ENCODE measurements around the gene SNCAIP.

The SNCAIP gene

GRCh38 chr5:122415030-122415800 lies 103.2 kb downstream of the SNCAIP start:
- Histone ChIP-seq H3K23ac (ENCODE audit: low read depth, low read length, poor library complexity) (no peak overlapping the region), H3K79me1 (ENCODE audit: low read depth, low read length) (no peaks in the 10 kb centered on the region), H2AK5ac (ENCODE audit: low read depth, low read length) (no peak overlapping the region), H3K4me3 (ENCODE audit: low read length in 2 of 2) (no peak overlapping the region), H3K18ac (ENCODE audit: low read length) (no peak overlapping the region), H3K9ac (ENCODE audit: low read depth, low read length, poor library complexity) (no peak overlapping the region), H2BK15ac (ENCODE audit: low read length) (no peak overlapping the region), H2BK12ac (ENCODE audit: low read length) (no peak overlapping the region), H3K9me3 (replicated peaks in 1 of 2; ENCODE audit: control insufficient read depth in 2 of 2, insufficient read depth in 1 of 2, low read depth in 1 of 2, low read length in 2 of 2) (no peaks in the 10 kb centered on the region), H3K14ac (ENCODE audit: low read length) (no peak overlapping the region), H3K4me1 (ENCODE audit: control insufficient read depth in 2 of 2, insufficient read depth in 1 of 2, low read depth in 1 of 2, low read length in 2 of 2) (peaks cover 0 to 10% of the 10 kb centered on the region in 2 donors), H4K91ac (ENCODE audit: low read depth, low read length, poor library complexity) (no peak overlapping the region), H3K4ac (ENCODE audit: low read length) (no peak overlapping the region), H3K27ac (replicated peaks; ENCODE audit: low read length) (no peak overlapping the region), H2BK120ac (ENCODE audit: low read depth, low read length) (no peak overlapping the region), H3K4me2 (ENCODE audit: insufficient read depth, low read length, poor library complexity, severe bottlenecking) (no peak overlapping the region), H2BK5ac (ENCODE audit: low read length) (no peak overlapping the region), H4K8ac (ENCODE audit: low read depth, low read length) (no peak overlapping the region), H3K36me3 (replicated peaks in 1 of 2; ENCODE audit: control insufficient read depth in 2 of 2, insufficient read depth in 2 of 2, low read length in 2 of 2) (no peaks in the 10 kb centered on the region), H2AFZ (ENCODE audit: low read length) (peak overlapping the region; percentile 65), H3K27me3 (ENCODE audit: control insufficient read depth in 3 of 3, insufficient read depth in 3 of 3, low read depth in 1 of 3, low read length in 3 of 3) (no peaks in the 10 kb centered on the region)
- peak; percentile 53 for DNase-seq (ENCODE audit: low spot score)
- WGBS, 2 donors (ENCODE audit: extremely low coverage in 2 of 2, insufficient read length in 2 of 2, insufficient replicate concordance in 1 of 2), result no CpG with 5 or more reads among the region's 7 CpGs

- Histone ChIP-seq H3K18ac (ENCODE audit: low read length) (no peak overlapping the region), H4K91ac (ENCODE audit: low read depth, low read length, poor library complexity) (no peak overlapping the region), H3K36me3 (replicated peaks in 1 of 2; ENCODE audit: control insufficient read depth in 2 of 2, insufficient read depth in 2 of 2, low read length in 2 of 2) (no peaks in the 10 kb centered on the region), H2BK5ac (ENCODE audit: low read length) (no peak overlapping the region), H4K8ac (ENCODE audit: low read depth, low read length) (no peak overlapping the region), H2BK12ac (ENCODE audit: low read length) (no peak overlapping the region), H3K9me3 (replicated peaks in 1 of 2; ENCODE audit: control insufficient read depth in 2 of 2, insufficient read depth in 1 of 2, low read depth in 1 of 2, low read length in 2 of 2) (no peaks in the 10 kb centered on the region), H3K27me3 (ENCODE audit: control insufficient read depth in 3 of 3, insufficient read depth in 3 of 3, low read depth in 1 of 3, low read length in 3 of 3) (no peaks in the 10 kb centered on the region), H3K23ac (ENCODE audit: low read depth, low read length, poor library complexity) (no peak overlapping the region), H3K14ac (ENCODE audit: low read length) (no peak overlapping the region), H2AFZ (ENCODE audit: low read length) (no peak overlapping the region), H3K9ac (ENCODE audit: low read depth, low read length, poor library complexity) (no peak overlapping the region), H2BK120ac (ENCODE audit: low read depth, low read length) (no peak overlapping the region), H3K27ac (replicated peaks; ENCODE audit: low read length) (no peak overlapping the region), H3K79me1 (ENCODE audit: low read depth, low read length) (no peaks in the 10 kb centered on the region), H2BK15ac (ENCODE audit: low read length) (no peak overlapping the region), H3K4me1 (ENCODE audit: control insufficient read depth in 2 of 2, insufficient read depth in 1 of 2, low read depth in 1 of 2, low read length in 2 of 2) (peaks cover 0 to 10% of the 10 kb centered on the region in 2 donors), H3K4me3 (ENCODE audit: low read length in 2 of 2) (no peak overlapping the region), H3K4me2 (ENCODE audit: insufficient read depth, low read length, poor library complexity, severe bottlenecking) (no peak overlapping the region), H2AK5ac (ENCODE audit: low read depth, low read length) (no peak overlapping the region), H3K4ac (ENCODE audit: low read length) (no peak overlapping the region)
- DNase-seq (ENCODE audit: low spot score), result no peak
- no CpG with 5 or more reads among the region's 5 CpGs for WGBS, 2 donors (ENCODE audit: extremely low coverage in 2 of 2, insufficient read length in 2 of 2, insufficient replicate concordance in 1 of 2)
These were observed 103.7 kb downstream of the SNCAIP start for GRCh38 chr5:122415801-122416120.

GRCh38 chr5:122419142-122419894 lies 107.3 kb downstream of the SNCAIP start:
- H2AK5ac ChIP-seq (ENCODE audit: low read depth, low read length), result no peak overlapping the region
- no peak overlapping the region for H3K27ac ChIP-seq (replicated peaks; ENCODE audit: low read length)
- H3K36me3 ChIP-seq (replicated peaks in 1 of 2; ENCODE audit: control insufficient read depth in 2 of 2, insufficient read depth in 2 of 2, low read length in 2 of 2), result no peaks in the 10 kb centered on the region
- no peaks in the 10 kb centered on the region for H3K9me3 ChIP-seq (replicated peaks in 1 of 2; ENCODE audit: control insufficient read depth in 2 of 2, insufficient read depth in 1 of 2, low read depth in 1 of 2, low read length in 2 of 2)
- H2BK5ac ChIP-seq (ENCODE audit: low read length), result no peak overlapping the region
- H3K4me1 ChIP-seq (ENCODE audit: control insufficient read depth in 2 of 2, insufficient read depth in 1 of 2, low read depth in 1 of 2, low read length in 2 of 2), result peaks cover 1 to 13% of the 10 kb centered on the region in 2 donors
- no peak overlapping the region for H3K4me3 ChIP-seq (ENCODE audit: low read length in 2 of 2)
- no peak overlapping the region for H4K91ac ChIP-seq (ENCODE audit: low read depth, low read length, poor library complexity)
- no peak for DNase-seq (ENCODE audit: low spot score)
- H2BK15ac ChIP-seq (ENCODE audit: low read length), result no peak overlapping the region
- no peak overlapping the region for H2BK12ac ChIP-seq (ENCODE audit: low read length)
- H3K27me3 ChIP-seq (ENCODE audit: control insufficient read depth in 3 of 3, insufficient read depth in 3 of 3, low read depth in 1 of 3, low read length in 3 of 3), result no peaks in the 10 kb centered on the region
- H3K9ac ChIP-seq (ENCODE audit: low read depth, low read length, poor library complexity), result no peak overlapping the region
- H4K8ac ChIP-seq (ENCODE audit: low read depth, low read length), result no peak overlapping the region
- H3K4ac ChIP-seq (ENCODE audit: low read length), result no peak overlapping the region
- no peak overlapping the region for H3K4me2 ChIP-seq (ENCODE audit: insufficient read depth, low read length, poor library complexity, severe bottlenecking)
- WGBS, 2 donors (ENCODE audit: extremely low coverage in 2 of 2, insufficient read length in 2 of 2, insufficient replicate concordance in 1 of 2), result 100% methylated on average over 1 of the region's 3 CpGs; no CpG with 5 or more reads in 1 of the 2 donors
- H2BK120ac ChIP-seq (ENCODE audit: low read depth, low read length), result no peak overlapping the region
- no peak overlapping the region for H2AFZ ChIP-seq (ENCODE audit: low read length)
- no peak overlapping the region for H3K18ac ChIP-seq (ENCODE audit: low read length)
- H3K23ac ChIP-seq (ENCODE audit: low read depth, low read length, poor library complexity), result no peak overlapping the region
- no peaks in the 10 kb centered on the region for H3K79me1 ChIP-seq (ENCODE audit: low read depth, low read length)
- no peak overlapping the region for H3K14ac ChIP-seq (ENCODE audit: low read length)

- H3K36me3 ChIP-seq (replicated peaks in 1 of 2; ENCODE audit: control insufficient read depth in 2 of 2, insufficient read depth in 2 of 2, low read length in 2 of 2), result no peaks in the 10 kb centered on the region
- H3K4me1 ChIP-seq (ENCODE audit: control insufficient read depth in 2 of 2, insufficient read depth in 1 of 2, low read depth in 1 of 2, low read length in 2 of 2), result peaks cover 1 to 11% of the 10 kb centered on the region in 2 donors
- H2BK120ac ChIP-seq (ENCODE audit: low read depth, low read length), result no peak overlapping the region
- no peak overlapping the region for H3K23ac ChIP-seq (ENCODE audit: low read depth, low read length, poor library complexity)
- H3K18ac ChIP-seq (ENCODE audit: low read length), result no peak overlapping the region
- H3K9me3 ChIP-seq (replicated peaks in 1 of 2; ENCODE audit: control insufficient read depth in 2 of 2, insufficient read depth in 1 of 2, low read depth in 1 of 2, low read length in 2 of 2), result no peaks in the 10 kb centered on the region
- no peak overlapping the region for H2BK5ac ChIP-seq (ENCODE audit: low read length)
- no peak overlapping the region for H4K91ac ChIP-seq (ENCODE audit: low read depth, low read length, poor library complexity)
- no peak overlapping the region for H2AK5ac ChIP-seq (ENCODE audit: low read depth, low read length)
- H2AFZ ChIP-seq (ENCODE audit: low read length), result no peak overlapping the region
- H2BK15ac ChIP-seq (ENCODE audit: low read length), result no peak overlapping the region
- H3K4ac ChIP-seq (ENCODE audit: low read length), result no peak overlapping the region
- no peak overlapping the region for H3K4me3 ChIP-seq (ENCODE audit: low read length in 2 of 2)
- WGBS, 2 donors (ENCODE audit: extremely low coverage in 2 of 2, insufficient read length in 2 of 2, insufficient replicate concordance in 1 of 2), result no CpG with 5 or more reads among the region's 6 CpGs
- no peak overlapping the region for H4K8ac ChIP-seq (ENCODE audit: low read depth, low read length)
- no peak overlapping the region for H2BK12ac ChIP-seq (ENCODE audit: low read length)
- no peak overlapping the region for H3K4me2 ChIP-seq (ENCODE audit: insufficient read depth, low read length, poor library complexity, severe bottlenecking)
- no peak overlapping the region for H3K14ac ChIP-seq (ENCODE audit: low read length)
- H3K27ac ChIP-seq (replicated peaks; ENCODE audit: low read length), result no peak overlapping the region
- H3K9ac ChIP-seq (ENCODE audit: low read depth, low read length, poor library complexity), result no peak overlapping the region
- H3K27me3 ChIP-seq (ENCODE audit: control insufficient read depth in 3 of 3, insufficient read depth in 3 of 3, low read depth in 1 of 3, low read length in 3 of 3), result no peaks in the 10 kb centered on the region
- DNase-seq (ENCODE audit: low spot score), result no peak
- H3K79me1 ChIP-seq (ENCODE audit: low read depth, low read length), result no peaks in the 10 kb centered on the region
These were observed 108.1 kb downstream of the SNCAIP start for GRCh38 chr5:122420091-122420490.
